Cardiac muscle cell (in vitro differentiated cells and primary cell): Measurements from ENCODE around the gene MYADM. TPM values are rescaled to one million over a fixed set of nuclear protein-coding genes. Genes with fewer than 3 reads are reported as not detected.
"Not testable (repeated sequence)": the region's sequence is repeated elsewhere in the genome, so short reads cannot be mapped to it uniquely, and the experiment has no call there.

Source experiments
- DNase-seq, 2 donors: peaks; one replicate each; pipeline versions ENCODE4 v3.0.0 to v3.0.0-alpha.2; 2010 to 2017; ENCODE audit warnings: low read depth in 1 of 2, low spot score in 1 of 2
- H3K27ac ChIP-seq: fragments of 200-600 bp; sonication (generic); 2 replicates; pipeline ENCODE4 v1.5.1; 2016
- H3K27me3 ChIP-seq: fragments of 200-600 bp; sonication (generic); 2 replicates; pipeline ENCODE4 v1.6.0; 2016; ENCODE audit warnings: control low read depth
- H3K36me3 ChIP-seq: fragments of 200-600 bp; sonication (generic); 2 replicates; pipeline ENCODE4 v1.5.1; 2016; ENCODE audit warnings: control low read depth
- H3K4me1 ChIP-seq: fragments of 200-600 bp; sonication (generic); 2 replicates; pipeline ENCODE4 v1.8.1; 2017; ENCODE audit warnings: low read depth, mild to moderate bottlenecking, mixed run types
- H3K4me3 ChIP-seq: fragments of 200-600 bp; sonication (generic); 2 replicates; pipeline ENCODE4 v1.5.1; 2016; ENCODE audit warnings: mild to moderate bottlenecking
- H3K9me3 ChIP-seq: fragments of 200-600 bp; sonication (generic); 2 replicates; pipeline ENCODE4 v1.5.1; 2017; ENCODE audit warnings: low read depth, mild to moderate bottlenecking, control low read depth
- CTCF ChIP-seq: IDR thresholded peaks from 2 replicates; pipeline ENCODE4 v1.5.1; 2012; ENCODE audit warnings: low read depth, mild to moderate bottlenecking, low read length
- polyA plus RNA-seq: library from polyadenylated mRNA; unstranded; fragments of >200 nt; fragmentation: Nextera tagmentation; extraction: Ambion mirVana; gene quantifications from 2 replicates; pipeline ENCODE4 v1.2.1, GENCODE V29; 2016
- total RNA-seq: library from RNA; depleted of rRNA; stranded (reverse); fragments of >200 nt; gene quantifications from 2 replicates; pipeline ENCODE4 v1.2.3, GENCODE V29; 2016

MYADM gene
- total and polyA plus RNA-seq, 2 experiments from 2014 or later = 150 to 166 TPM

GRCh38 chr19:53866865-53867224, 838 bp upstream of the MYADM start:
- Histone ChIP-seq H3K27ac (peak overlapping the region; percentile 91), H3K27me3 (no peaks in the 10 kb centered on the region), H3K4me1 (no peaks in the 10 kb centered on the region), H3K36me3 (no peaks in the 10 kb centered on the region), H3K4me3 (peak overlapping the region; percentile 56), H3K9me3 (no peaks in the 10 kb centered on the region)
- TF ChIP-seq CTCF = no peak
- DNase-seq = no peak

- peak overlapping the region; percentile 70 for H3K4me3 ChIP-seq
- no peaks in the 10 kb centered on the region for H3K27me3 ChIP-seq
- H3K36me3 ChIP-seq = no peaks in the 10 kb centered on the region
- TF ChIP-seq CTCF = no peak
- no peaks in the 10 kb centered on the region for H3K4me1 ChIP-seq
- DNase-seq = peak; percentile 69 to 81
- H3K27ac ChIP-seq = peak overlapping the region; percentile 100
- H3K9me3 ChIP-seq = no peaks in the 10 kb centered on the region
Measured at GRCh38 chr19:53868091-53868891, 608 bp downstream of the MYADM start.

DNA sequence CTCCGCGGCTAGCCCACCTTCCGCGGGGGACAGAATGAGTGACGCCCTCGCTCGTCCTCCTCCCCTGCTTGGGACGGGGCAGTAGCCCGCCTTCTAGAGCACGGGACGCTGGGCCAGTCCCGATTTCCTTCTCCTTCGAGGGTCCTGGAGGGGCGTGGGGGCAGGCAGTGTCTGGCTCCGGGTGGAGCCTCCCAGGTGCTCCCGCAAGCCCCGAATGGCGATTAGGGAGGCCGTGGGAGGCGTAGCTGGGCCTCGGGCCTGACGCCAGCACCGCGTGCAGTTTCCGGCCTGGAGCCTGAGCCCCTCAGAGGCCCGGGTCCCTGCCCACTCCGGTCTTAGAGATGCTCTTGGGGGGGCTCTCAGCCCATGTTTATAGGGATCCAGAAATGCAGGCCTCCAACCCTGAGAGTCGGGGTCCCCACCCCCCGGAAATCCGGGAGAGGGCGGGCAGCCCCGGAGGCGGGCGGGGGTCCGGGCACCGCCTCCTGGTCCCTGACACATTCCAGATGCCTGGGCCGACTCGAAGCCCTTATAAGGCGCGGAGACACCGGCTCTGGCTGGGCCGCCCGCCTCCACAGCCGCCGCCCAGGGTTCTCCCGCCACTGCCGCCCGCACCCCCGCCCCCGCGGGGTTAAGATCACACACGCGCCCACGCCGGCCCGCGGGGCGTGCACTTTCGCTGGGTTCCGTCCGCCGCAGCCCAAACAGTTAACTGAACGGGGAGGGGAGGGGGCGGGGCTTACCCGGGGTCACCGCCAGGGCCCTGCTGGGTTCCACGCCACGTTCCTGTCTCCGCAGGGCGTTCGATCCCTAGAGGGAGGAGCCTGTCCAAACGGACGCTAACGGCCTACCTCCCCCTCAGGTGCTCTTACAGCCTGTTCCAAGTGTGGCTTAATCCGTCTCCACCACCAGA, 1.5 kb downstream of the MYADM start:
- TF ChIP-seq CTCF = peak; percentile 11
- Histone ChIP-seq H3K4me3 (peak overlapping the region; percentile 70), H3K27me3 (no peaks in the 10 kb centered on the region), H3K27ac (peak overlapping the region; percentile 100), H3K9me3 (no peaks in the 10 kb centered on the region), H3K36me3 (peaks cover 4% of the 10 kb centered on the region), H3K4me1 (no peaks in the 10 kb centered on the region)
- DNase-seq = peak; percentile 95 to 98

DNA sequence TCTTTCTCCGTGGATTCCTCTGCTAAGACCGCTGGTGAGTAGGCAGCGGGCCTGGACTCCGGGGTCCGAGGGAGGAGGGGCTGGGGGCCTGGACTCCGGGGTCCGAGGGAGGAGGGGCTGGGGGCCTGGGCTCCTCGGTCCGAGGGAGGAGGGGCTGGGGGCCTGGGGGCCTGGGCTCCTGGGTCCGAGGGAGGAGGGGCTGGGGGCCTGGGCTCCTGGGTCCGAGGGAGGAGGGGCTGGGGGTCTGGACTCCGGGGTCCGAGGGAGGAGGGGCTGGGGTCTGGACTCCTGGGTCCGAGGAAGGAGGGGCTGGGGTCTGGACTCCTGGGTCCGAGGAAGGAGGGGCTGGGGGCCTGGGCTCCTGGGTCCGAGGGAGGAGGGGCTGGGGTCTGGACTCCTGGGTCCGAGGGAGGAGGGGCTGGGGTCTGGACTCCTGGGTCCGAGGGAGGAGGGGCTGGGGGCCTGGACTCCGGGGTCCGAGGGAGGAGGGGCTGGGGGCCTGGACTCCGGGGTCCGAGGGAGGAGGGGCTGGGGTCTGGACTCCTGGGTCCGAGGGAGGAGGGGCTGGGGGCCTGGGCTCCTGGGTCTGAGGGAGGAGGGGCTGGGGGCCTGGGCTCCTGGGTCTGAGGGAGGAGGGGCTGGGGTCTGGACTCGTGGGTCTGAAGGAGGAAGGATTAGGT, 2.3 kb downstream of the MYADM start:
- not testable (repeated sequence) for H3K27me3 ChIP-seq, H3K9me3 ChIP-seq, DNase-seq, H3K4me1 ChIP-seq, H3K36me3 ChIP-seq
- Histone ChIP-seq H3K4me3 (peak overlapping the region; percentile 70), H3K27ac (peak overlapping the region; percentile 100)

GRCh38 chr19:53870485-53870844, 2.8 kb downstream of the MYADM start:
- no peaks in the 10 kb centered on the region for H3K27me3 ChIP-seq
- DNase-seq = no peak
- H3K9me3 ChIP-seq = no peaks in the 10 kb centered on the region
- peaks cover 6% of the 10 kb centered on the region for H3K36me3 ChIP-seq
- TF ChIP-seq CTCF = no peak
- H3K27ac ChIP-seq = peak overlapping the region; percentile 100
- no peaks in the 10 kb centered on the region for H3K4me1 ChIP-seq
- H3K4me3 ChIP-seq = peak overlapping the region; percentile 70
